ENCODE results near the gene PARP12.
"Not testable (repeated sequence)": the region's sequence is repeated elsewhere in the genome, so short reads cannot be mapped to it uniquely, and the experiment has no call there.

Gene PARP12, protein sequence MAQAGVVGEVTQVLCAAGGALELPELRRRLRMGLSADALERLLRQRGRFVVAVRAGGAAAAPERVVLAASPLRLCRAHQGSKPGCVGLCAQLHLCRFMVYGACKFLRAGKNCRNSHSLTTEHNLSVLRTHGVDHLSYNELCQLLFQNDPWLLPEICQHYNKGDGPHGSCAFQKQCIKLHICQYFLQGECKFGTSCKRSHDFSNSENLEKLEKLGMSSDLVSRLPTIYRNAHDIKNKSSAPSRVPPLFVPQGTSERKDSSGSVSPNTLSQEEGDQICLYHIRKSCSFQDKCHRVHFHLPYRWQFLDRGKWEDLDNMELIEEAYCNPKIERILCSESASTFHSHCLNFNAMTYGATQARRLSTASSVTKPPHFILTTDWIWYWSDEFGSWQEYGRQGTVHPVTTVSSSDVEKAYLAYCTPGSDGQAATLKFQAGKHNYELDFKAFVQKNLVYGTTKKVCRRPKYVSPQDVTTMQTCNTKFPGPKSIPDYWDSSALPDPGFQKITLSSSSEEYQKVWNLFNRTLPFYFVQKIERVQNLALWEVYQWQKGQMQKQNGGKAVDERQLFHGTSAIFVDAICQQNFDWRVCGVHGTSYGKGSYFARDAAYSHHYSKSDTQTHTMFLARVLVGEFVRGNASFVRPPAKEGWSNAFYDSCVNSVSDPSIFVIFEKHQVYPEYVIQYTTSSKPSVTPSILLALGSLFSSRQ

DNA sequence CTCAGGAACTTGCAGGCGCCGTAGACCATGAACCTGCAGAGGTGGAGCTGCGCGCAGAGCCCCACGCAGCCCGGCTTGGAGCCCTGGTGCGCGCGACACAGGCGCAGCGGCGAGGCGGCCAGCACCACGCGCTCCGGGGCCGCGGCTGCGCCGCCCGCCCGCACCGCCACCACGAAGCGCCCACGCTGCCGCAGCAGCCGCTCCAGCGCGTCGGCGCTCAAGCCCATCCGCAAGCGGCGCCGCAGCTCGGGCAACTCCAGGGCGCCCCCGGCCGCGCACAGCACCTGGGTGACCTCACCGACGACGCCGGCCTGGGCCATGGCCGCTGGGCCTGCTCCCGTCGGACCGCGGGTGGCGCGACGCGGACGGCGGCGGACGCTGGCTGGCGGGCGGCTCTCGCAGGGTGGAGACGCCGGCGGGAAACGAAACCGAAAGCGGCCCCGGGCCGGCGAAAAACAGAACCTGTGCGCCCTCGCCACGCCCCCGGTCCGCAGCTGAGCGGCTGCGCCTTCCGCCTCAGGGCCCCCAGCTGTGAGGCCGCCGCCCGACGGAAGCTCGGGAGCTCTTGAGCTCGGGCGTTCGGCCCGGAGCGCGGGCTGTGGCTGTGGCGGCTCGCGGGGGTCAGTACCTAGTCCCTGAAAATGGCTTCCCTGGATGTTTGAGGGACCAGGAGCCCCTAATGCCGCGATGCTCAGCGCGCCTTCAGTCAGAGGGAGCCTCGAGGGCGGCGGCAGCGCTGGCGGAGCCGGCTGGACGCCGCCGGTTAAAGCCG lies at the start of gene PARP12:
Gene PARP12 (minus strand): TSS at position 424 of the 772 bp plus-strand sequence. CDS start 104 bp downstream, at position 320.
- DNase-seq (ENCODE audit: low read depth in 2 of 2), result peak; percentile 67 to 75

DNA sequence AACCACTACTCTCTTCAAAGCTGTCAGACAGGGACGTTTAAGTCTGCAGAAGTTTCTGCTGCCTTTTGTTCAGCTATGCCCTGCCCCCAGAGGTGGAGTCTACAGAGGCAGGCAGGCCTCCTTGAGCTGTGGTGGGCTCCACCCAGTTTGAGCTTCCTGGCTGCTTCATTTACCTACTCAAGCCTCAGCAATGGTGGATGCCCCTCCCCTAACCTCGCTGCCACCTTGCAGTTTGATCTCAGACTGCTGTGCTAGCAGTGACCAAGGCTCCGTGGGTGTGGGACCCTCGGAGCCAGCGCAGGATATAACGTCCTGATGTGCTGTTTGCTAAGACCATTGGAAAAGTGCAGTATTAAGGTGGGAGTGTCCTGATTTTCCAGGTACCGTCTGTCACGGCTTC lies 46.0 kb upstream of the PARP12 start:
- DNase-seq (ENCODE audit: low read depth in 2 of 2), result not testable (repeated sequence)

DNA sequence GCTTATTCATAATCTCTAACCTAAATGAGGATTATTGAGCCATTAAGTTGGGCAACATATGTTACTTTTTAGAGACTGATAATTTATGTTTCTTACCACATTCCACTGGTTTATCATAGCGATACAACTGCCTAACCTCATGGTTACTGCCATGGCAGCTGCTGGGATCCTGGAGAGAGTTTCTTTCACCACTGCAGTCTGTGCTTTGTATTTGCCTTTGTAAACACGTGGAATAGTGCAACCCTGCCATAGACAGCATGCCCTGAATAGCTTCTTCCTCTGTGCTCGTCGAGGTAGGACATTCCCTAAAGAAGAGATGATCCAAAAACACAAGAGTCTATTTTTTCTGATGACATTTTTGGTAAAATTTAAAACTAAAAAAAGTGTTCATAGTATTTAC lies 33.7 kb upstream of the PARP12 start:
- DNase-seq (ENCODE audit: low read depth in 2 of 2), result no peak

DNA sequence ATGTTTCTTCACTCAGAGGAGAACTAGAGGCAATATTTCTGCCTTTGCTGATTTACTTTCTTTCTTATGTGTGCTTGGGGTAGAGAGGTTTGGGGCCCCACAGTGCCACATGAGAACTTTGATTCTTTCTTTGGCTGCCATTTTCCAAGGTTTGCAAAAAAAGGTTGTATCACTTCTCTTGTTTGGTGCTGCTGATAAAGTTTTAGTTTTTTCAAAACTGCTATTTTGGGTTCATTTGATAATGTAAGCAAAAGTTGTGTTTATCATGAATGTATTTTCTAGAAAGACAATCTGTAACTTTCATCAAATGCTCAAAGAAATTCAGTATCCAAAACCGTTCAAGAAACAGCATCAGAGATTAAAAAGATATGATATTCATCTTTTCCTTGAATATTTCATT lies 30.6 kb upstream of the PARP12 start:
- DNase-seq (ENCODE audit: low read depth in 2 of 2), result no peak

DNA sequence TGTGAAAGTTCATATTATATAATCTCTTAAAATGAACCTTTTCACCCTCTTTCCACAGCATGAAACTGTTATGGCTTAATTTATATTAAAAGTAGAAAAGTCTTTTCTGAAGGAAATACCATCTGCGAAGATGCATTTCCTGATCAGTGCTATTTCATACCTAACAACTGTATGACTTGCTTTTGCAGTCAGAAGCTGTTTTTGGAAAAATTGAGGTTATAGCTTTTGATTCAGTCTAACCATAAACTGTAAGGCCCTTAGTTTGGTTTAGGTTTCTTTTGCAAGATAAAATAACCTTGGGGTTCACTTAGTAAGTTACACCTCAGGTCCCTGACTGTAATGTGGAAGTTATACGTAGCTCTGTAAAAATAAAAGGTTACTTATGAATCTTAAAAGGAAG lies 22.7 kb upstream of the PARP12 start:
- no peak for DNase-seq (ENCODE audit: low read depth in 2 of 2)

DNA sequence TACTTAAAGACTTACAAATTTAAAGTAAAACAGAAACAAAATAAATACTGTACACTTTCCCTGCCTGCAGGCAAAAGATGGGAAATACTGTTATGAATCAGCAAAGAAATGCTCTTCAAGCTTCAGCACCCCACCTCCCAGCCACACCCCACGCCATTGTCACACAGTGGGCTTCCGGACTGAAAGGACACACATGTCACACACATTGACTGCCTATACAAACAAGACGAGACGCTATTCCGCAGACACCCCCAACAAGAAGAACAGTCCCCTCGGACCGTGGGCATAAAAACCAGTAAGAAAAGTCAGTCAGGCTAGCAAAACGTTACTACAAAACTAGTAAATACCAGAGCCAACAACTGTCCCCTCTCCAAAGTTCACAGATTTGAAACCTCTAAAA lies 22.2 kb upstream of the PARP12 start:
- no peak for DNase-seq (ENCODE audit: low read depth in 2 of 2)

DNA sequence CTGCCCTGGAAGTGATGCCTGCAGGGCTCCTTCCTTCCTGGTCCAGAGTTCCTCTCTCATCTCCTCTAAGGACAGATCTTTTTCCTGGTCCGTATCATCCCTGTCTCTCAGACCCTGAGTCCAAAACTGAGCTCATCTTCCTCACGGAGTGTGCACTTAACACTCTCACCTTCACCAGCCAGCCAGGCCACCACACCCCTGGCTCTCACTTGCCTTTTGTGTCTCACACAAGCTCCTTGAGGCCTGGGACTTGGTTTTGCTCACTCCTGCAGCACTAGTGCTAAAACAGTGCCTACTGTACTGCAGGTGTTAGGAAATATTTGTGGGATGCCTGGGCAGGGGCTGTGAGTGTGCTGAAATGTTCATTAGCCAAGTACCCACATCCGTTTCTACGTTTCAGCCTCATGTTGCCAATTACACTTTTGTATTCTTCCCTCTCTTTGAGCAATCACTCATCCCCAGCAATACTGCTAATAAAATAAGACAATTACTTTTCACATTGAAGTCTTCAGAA lies 21.4 kb upstream of the PARP12 start:
- no peak for DNase-seq (ENCODE audit: low read depth in 2 of 2)

DNA sequence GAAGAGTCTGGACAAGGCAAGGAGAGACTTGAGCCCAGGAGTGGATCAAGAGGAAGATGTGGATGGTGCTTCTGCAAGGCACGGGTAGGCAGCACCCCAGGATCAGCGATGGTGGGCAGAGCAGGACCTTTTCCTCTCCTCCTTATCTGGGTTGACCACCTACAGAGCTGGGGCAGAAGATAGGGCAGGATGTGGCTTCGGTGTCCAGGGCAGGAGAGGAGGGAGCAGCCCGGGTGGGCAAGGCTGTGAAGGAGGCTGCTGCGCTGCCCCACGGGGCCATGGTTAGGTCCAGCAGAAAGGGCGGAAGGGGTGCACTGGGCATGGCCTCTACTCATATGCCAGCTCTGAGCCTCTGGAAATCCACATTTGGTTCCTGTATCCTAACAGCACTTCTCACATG lies 20.0 kb upstream of the PARP12 start:
- no peak for DNase-seq (ENCODE audit: low read depth in 2 of 2)

DNA sequence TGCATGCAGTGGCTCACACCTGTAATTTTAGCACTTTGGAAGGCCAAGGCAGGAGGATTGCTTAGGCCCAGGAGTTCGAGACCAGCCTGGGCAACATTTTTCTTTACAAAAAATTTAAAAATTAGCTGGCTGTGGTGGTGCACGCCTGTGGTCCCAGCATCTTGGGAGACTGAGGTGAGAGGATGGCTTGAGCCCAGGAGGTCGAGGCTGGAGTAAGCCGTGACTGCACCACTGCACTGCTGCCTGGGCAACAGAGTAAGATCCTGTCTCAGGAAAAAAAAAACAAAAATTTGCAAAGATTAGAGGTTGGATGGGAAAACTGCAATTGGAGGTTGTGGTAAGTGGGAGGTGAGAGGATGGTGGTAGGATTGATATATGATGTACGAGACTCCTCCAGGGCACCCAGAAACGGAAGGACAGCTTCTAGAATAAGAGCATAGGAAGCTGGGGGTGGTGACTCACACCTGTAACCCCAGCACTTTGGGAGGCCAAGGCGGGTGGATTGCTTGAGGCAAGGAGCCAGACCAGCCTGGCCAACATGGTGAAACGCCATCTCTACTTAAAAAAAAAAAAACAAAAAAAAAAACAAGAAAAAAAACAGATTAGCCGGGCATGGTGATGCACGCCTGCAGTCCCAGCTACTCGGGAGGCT lies 19.1 kb upstream of the PARP12 start:
- no peak for DNase-seq (ENCODE audit: low read depth in 2 of 2)

DNA sequence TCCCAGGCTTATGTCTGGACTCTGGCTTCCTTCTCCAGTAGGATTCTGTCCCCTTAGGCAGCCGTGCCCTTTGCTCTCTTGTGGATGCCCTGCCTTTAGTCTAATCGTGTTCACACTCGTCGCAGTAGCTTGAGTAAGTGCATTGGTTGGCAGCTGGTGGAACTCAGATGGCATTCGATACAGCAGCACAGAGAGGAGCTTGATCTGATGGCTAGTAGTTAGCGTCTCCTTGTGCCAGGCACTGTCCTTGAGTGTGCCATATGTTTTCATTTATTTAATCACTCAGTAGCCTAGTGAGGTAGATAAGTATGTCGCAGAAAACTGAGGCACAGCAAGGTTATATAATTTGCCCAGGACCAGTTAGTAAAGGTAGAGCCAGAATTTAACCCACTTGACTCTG lies 18.2 kb upstream of the PARP12 start:
- DNase-seq (ENCODE audit: low read depth in 2 of 2), result no peak

DNA sequence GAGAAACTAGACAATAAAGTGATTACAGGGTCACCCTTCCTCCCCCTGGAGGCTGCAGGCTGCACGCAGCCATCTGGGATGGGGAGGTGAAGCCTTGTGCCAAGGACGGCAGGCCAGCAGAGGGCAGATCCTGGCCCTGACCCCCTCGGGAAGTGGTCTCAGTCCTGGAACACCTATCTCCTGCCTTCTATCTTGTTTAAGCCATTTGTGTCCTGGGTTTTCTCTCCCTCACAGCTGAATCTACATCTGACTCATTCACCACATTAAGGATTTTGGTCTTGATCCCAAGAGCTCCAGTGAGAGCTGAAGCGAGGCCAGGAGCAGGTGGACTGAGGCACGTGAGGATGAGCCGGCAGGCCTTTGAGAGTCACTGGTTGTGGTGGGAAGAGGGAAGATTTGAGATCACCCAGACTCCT lies 16.4 kb upstream of the PARP12 start:
- no peak for DNase-seq (ENCODE audit: low read depth in 2 of 2)

DNA sequence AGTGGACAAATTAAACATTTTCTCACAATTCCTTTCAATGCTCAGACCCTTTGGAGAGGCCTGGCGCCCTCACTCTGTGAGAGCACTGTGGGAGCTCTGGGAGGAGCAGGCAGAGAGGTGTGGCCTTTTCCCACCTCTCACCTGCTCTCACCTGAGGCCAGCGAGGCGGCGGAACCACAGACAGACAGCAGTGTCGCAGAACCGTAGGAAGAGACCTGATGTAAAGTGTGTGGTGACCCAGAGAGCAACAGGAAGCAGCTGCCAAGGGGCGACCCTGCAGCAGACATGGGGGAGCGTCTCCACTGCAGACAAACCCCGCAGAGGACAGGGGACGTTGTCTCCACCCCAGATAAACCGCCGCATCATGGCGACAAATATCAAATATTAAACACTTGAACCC lies 15.6 kb upstream of the PARP12 start:
- no peak for DNase-seq (ENCODE audit: low read depth in 2 of 2)

DNA sequence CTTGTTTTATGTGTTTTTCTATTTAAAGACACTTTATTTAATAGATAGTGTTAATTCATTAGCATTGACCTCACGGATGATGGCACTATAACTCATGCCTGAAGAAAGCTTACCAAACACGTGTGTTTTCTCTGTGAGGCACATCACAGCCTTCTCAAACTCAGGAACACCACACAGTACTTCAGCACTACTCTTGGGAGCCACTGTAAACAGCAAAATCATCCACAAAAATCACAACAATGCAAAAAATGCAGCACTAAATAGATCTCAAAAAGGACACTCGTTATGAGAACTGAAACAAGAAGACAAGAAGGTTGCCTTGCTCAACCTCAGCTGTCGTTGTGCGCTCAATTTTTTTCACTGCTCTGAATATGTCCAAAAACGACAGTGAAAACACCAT lies 12.0 kb upstream of the PARP12 start:
- no peak for DNase-seq (ENCODE audit: low read depth in 2 of 2)

DNA sequence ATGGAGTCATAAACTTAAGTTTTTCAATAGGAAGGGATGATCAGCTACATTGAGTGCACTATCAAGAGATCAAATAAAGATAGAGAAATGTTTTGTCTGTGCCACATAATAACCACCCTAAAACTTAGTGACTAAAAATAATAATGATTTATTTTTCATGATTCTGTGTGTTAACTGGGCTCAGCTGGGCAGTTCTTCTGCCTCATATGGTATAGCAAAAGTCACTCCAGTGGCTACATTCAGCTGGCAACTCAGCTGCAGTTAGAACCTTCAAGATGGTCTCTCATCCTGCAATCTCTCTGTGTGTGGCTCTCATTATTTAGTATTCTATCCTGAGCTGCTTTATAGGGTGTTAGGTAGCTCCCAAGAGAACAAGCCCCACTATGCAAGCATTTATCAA lies 7.8 kb upstream of the PARP12 start:
- no peak for DNase-seq (ENCODE audit: low read depth in 2 of 2)

DNA sequence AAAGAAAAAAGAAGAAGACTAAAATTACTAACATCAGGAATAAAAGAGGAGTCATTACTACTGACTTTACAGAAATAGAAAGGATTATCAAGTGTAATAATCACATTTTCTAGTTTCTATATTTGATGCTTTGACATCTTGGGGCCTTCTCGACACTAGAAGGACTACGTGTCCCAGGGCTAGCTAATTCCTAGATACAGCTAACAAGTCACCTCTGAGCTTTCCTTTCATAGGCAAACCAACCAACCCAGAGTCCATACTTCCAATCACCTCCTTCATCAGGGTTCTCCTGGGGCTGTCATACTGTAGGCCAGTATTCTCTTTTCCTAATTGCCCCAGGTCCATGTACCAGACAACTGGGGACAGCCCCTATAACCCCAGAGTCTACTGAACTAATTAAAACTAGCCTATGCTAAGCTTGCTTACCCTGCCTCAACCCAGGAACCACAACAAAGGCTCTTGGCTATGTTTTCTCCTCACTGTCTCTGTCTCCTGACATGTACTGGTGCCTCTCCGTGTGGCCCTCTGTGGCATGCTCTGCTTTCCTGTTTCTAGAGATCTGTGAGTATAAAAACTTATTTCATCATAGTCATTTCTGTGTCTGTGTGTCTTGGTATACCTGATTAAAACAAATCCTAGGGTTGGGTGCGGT lies 6.7 kb upstream of the PARP12 start:
- DNase-seq (ENCODE audit: low read depth in 2 of 2), result no peak

DNA sequence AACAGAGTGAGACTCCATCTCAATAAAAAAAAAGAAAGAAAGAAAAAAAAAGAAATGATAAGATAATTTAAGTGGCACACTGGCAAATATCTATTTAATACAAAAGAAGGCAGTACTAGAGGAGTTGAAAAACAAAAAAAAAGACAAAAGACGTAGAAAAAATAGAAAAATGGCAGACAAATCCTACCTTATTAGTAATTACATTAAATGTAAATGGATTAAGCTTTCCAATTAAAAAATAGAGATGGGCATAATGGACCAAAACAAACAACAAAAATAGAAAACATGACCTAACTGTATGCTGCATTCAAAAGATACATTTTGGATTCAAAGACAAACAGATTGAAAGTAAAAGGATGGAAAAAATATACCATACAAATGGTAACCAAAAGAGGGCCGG lies 5.3 kb upstream of the PARP12 start:
- DNase-seq (ENCODE audit: low read depth in 2 of 2), result no peak

DNA sequence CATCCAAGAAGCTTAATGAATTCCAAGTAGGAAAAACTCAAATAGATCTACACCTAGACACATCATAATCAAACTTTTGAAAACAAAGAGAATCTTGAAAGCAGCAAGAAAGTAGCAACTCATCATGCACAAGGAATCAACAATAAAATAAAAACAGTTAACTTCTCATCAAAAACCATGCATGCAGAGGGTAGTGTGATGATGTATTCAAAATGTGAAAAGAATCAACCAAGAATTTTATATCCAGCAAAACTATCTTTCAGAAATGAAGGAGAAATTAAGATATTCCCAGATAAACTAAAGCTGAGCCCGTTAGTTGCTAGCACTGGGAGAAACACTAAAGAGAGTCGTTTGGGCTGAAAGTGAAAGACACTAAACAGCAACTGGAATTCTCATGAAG lies 4.3 kb upstream of the PARP12 start:
- no peak for DNase-seq (ENCODE audit: low read depth in 2 of 2)

DNA sequence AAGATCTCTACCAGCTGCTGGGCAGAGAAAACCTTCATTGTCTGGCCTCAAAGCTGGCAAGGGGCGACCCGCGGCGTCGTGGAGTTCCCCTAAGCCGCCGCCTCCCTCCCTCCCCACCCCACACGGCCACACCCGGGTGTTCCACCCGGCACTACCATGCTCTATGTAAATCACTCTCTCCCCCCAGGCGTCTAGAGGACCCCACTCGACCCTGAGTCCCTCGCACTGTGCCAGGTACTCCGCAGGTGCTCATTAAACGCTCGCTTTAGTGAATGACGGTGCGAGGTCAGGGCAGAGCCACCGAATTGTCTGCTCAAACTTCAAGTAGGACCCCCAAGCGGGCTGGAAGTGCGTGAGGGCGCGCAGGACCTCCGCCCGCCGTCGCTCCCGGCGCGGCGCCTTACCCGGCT lies 628 bp downstream of the PARP12 start:
- DNase-seq (ENCODE audit: low read depth in 2 of 2), result peak in 1 of 2 donors; percentile 10

DNA sequence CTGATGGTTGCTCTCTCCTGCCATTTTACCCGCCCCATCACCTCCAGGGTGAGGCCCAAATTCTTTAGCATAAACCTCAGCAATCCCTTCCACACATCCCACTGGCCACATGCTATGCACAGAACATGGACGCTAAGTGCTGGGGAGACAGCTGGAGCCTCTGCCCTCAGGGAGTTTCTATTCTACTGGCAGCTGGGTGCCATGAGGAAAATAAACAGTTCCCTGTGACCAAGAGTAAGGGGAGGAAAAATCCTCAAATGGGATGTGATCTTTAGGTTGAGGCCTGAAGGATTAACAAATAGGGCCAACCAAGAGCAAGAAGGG lies 1.2 kb downstream of the PARP12 start:
- DNase-seq (ENCODE audit: low read depth in 2 of 2), result no peak

DNA sequence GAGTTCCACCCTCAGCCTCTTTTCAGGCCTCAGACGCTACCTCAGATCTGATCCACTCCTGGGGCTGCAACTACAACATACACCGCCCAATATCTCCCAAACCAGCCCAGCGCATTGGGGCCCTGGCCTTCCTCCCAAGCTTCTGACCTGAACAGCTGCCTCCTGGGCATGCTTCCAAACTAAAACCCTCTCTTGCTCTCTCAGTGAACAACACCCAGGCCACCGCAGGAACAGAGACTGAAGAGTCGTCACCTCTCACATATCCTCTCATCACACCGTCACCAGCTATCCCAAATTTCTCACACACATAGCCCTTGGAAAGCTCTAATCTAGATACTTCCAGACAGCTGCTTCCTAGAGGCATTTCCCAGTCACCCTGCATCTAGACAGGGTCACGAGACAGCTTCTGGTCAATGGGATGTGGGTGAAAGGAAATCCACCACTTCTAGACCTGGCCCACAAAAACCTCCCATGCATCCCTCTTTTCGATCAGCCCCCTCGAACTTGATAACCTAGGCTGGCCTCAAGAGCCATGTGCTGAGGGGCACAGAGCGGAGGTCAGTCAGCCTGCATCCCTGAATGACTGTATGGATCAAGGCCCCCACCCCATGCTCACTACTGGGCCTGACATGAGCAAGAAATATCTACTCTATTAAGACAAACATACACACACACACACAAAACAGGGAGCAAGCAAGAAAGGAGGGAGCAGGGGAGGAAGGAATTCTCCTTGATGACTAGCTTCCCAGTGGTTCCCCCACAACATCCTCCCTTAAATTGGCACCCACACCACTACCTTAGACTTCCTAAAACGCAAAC lies 1.8 kb downstream of the PARP12 start:
- no peak for DNase-seq (ENCODE audit: low read depth in 2 of 2)

DNA sequence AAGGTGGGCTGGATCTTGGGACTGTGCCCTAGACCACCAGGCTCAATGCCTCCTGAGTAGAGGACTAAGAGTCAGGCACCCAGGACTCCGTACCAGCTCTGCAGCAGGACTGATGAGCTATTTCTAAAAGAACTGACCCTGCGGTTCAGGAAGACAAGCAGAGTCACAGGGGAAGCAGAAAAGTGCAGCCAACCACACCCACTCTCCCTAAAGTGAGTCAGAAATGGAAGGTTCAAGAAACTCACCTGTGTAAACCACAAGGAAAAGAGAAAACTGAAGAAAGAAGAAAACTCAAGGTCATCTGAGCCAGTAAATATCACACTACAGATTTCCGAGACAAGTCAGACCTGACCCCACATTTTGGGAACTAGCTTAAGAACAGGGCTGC lies 2.5 kb downstream of the PARP12 start:
- DNase-seq (ENCODE audit: low read depth in 2 of 2), result no peak
